GM21619 (cell line): ENCODE measurements around the gene IARS2.
"Not testable (repeated sequence)": the region's sequence is repeated elsewhere in the genome, so short reads cannot be mapped to it uniquely, and the experiment has no call there.

ENCODE experiments used
- ATAC-seq: cut with Tn5 transposase; IDR thresholded peaks from one replicate; pipeline ENCODE4 v1.9.1; 2021; ENCODE audit not compliant: unreplicated experiment

IARS2 gene

DNA sequence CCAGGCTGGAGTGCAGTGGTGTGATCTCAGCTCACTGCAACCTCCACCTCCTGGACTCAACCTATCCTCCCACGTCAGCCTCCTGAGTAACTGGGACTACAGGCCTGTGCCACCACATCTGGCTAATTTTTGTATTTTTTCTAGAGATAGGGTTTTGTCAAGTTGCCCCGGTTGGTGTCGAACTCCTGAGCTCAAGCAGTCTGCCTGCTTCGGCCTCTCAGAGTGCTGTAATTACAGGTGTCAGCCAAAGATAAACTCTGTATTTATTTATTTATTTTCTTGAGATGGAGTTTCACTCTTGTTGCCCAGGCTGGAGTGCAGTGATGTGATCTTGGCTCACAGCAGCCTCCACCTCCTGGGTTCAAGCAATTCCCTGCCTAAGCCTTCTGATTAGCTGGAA lies 18.7 kb downstream of the IARS2 start:
- ATAC-seq, result not testable (repeated sequence)

DNA sequence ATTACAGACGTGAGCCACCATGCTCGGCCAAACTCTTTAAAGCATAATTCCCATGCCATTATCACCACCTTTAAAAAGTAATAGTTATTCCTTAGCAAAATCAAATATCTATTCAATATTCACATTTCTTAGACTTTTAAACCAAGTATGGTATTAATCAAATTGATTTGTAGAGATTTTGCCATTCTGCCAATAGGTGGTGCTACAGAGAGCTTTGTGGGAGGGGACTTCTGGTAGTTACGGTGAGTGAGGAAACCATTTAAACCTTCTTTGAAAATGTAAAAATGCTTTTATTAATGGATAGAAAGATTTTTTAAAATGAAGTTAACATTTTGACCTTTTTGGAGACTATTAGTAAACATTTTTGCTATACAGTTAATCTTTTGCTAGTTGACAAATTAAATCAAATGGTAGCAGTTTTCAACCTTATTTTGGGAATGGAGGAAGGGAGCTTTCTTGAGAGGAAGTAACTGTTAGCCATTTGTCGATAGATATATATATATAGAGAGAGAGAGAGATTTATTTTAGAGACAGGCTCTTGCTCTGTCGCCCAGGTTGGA lies 19.3 kb downstream of the IARS2 start:
- ATAC-seq, result no peak

DNA sequence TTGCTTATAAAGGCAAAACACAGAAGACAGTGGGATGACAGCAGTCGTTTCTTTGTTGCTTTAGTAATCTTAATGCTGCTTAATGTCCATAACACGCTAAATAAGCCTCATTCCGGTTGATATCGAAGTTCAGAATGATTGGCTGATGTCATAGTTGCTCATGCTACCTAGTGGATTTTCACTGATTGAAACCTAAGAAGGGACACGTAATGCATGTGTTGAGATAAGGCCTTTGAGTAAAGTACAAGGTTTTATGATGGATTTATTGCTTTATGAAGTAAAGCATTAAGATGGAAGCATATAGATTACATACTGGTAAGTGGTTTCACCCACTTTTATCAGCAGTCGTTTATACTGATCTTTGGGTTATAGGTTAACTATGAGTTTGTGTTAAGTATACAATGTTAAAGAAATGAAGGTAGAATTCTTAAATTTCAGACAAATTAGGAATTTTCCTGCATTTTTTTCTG lies 25.1 kb downstream of the IARS2 start:
- no peak for ATAC-seq

DNA sequence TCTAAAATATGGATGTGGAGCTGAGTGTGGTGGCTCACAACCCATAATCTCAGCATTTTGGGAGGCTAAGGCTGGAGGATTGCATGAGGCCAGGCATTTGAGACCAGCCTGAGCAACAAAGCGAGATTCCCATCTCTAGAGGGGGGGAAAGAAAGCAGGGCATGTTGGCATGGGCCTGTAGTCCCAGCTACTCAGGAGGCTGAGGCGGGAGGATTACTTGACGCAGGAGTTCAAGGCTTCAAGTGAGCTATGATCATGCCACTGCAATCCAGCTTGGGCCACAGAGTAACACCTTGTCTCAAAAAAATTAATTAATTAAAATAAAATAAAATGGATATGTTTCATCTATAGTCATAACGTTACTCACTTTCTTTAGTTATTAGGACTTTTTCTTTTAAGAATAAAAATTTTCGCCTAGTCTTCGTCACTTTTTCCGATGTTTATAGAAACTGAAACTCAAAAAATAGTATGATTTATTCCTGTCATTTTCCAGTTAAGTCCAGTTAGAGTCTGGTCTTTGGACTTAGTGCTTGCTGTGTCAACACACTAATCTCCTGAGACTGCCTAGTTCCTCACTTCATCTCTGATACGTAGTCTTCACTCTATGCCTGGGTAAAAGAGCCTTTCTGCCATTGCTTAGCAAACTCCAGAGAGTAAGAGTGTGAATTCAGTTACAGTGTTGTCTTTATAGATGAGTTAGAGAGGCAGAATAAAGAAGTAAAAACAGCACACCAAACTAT lies 28.0 kb downstream of the IARS2 start:
- no peak for ATAC-seq

DNA sequence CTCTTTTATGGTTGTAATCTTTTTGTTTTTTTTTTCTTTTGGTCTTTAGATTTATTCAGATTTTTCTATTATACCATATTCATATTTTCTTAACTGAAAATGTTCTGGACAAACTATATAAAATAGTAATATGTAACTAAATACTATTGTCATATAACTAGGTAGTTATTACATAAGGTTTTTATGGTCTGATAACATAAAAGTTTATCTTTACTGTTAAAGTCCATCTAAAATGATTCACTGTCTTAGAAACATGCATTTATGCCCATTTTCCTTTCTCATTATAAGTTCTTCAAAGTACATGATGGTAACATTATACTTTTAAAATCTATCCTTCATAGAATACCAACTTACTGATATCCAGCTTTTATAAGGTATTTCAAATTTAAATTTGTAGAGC lies 29.1 kb downstream of the IARS2 start:
- ATAC-seq, result no peak

DNA sequence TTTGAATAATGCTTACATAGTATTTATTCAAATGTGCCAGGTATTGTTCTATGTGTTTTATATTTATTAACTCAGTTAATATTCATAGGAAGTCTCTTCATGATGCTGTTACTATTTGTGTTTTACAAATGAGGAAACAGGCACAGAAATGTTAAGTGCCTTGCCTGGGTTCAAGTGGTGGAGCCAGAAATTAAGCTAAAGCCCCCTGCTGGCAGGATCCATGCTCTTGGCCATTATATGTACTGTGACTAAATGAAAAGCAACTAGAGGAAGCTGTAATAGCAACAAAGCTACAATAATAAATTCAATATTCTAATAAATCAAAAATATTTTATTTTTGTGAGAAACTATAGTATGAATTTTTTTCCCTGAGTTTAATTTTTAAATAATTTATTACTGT lies 30.0 kb downstream of the IARS2 start:
- no peak for ATAC-seq

DNA sequence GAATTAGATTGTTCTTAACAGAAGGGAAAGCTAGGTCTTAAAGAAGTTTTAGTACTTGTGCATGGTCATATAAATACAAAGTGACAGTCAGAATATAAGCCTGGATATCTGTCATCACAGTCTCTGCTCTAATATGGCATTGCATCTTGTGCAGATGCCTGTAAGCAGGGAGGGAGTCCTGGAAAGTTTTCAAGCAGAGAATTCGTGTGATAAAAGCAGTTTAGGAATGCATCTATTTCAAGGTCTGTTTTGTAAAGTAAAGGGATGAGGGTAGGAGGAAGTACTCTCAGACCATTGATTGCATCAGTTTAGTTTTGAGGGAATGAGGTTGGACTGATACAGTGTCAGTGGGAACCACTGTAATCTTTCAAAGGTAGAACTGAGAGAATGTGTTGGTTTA lies 30.6 kb downstream of the IARS2 start:
- no peak for ATAC-seq

DNA sequence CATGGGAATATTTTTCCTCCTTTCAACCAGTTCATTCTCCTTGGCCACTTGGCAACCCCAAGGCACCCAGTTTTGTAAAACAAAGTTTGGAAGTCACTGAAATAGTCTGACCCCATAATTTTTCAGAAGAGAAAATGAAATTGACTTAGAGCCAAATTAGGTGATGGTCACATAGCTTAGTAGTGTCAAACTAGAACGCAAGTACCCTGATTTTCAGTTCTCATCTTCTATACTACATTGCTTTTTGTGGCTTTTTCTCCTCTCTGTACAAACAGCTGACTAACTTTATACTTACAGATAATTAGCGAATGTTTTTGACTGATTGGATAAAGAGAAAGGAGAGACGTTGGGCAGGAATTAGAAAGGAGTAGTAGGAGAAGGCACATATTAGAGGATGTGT lies 33.1 kb downstream of the IARS2 start:
- ATAC-seq, result no peak

DNA sequence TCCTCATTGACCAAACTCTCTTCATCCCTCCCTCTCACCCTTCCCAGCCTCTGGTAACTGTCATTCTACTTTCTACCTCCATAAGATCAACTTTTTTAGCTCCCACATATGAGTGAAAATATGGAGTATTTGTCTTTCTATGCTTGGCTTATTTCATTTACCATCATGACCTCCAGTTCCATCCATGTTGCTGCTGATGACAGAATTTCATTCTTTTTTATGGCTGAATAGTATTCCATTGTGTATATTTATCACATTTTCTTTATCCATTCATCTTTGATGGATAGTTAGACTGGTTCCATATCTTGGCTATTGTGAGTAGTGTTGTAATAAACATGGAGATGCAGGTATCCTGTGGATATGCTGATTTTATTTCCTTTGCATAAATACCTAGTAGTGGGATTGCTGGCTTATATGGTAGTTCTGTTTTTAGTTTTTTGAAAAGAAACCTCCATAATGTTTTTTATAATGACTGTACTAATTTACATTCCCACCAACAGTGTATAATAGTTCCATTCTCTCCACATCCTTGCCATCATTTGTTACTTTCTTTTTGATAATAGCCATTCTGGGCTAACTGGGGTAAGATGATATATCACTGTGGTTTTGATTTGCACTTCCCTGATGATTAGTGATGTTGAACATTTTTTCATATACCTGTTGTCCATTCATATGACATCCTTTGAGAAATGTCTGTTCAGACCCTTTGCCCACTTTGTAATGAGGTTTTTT lies 35.7 kb downstream of the IARS2 start:
- ATAC-seq, result no peak

DNA sequence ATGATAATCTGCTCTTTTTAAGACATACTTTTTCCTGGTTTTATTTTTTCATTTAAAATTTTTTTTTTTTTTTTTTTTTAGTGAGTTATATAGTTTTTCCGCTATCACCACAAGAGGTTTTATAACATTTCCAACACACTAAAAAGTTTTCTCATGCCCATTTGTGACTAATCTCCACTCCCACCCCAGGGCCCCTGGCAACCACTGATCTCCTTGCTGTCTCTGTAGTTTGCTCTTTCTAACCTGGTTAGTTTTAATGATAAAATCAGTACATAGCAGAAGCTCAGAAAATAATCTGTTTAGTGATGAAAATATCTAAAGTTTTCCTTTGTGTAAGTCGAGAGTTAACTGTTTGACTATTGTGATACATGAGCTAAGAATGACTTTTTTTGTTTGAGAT lies 41.8 kb downstream of the IARS2 start:
- no peak for ATAC-seq

DNA sequence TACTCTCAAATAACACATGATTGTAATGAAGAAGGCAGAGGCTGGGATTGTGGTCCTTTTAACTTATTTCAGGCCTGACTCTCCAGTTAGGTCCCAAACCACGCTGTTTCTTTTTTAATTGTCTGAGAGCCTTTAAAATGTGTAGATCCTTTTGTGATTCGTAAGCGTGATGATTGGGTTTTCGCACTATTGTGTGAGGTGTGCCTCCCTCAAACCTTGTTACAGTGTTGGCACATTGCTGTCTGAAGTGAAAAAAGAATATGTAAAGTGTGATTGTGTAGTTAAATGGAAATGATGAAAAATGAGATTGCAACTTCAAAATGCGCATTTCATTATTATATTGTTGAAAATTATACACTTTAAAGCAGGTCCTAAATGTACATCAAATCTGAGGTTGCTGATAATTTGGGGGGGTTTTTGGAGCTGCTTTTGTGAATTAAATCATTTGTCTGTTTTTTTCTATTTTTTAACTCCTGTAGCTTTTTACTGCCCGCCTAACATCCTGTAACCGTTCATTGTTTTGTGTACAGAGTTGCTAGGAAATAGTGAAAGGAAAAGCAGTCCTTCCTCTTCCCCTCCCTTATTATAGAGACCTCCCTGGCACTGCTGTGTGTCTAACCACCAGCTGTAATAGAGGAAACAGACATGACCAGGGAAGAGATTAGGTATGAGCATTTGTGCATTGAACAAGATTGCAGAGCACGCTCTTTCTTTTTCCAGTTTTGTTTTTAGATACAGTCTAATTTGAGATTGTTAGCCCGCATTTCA lies 43.3 kb downstream of the IARS2 start:
- ATAC-seq, result no peak

DNA sequence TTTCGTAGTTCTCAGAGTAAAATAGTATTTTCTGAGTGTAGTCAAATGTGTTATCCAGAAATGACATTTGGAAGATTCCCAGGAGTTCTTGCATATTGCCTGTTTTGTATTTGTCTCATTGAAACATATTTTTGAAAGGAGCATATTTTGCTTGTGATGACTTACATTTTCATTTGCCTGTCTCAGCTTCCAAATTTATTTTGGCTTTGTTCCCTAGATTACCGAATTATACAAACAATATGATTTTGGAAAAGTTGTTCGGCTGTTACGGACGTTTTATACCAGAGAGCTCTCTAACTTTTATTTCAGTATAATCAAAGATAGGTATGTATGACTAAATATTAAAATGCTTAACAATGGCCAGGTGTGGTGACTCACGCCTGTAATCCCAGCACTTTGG lies 46.0 kb downstream of the IARS2 start:
- ATAC-seq, result no peak

DNA sequence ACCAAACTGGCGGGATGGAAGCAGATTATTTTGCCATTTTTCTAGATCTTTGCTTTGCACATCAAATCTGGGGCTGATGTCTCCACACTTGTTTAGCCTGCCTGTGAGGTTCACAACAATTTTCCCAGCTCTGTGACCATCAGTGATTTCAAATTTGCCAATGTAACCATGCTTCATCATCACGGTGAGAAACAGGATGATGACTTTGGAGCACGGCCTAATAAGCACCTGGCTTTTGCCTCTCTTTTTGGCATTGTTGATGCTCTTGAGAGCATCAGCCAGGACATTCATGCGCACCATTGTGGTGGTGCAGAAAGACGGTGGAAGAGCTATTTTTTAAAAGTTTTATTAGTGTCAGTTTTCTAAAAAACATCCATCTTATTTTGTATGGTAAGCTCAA lies 50.1 kb downstream of the IARS2 start:
- no peak for ATAC-seq

DNA sequence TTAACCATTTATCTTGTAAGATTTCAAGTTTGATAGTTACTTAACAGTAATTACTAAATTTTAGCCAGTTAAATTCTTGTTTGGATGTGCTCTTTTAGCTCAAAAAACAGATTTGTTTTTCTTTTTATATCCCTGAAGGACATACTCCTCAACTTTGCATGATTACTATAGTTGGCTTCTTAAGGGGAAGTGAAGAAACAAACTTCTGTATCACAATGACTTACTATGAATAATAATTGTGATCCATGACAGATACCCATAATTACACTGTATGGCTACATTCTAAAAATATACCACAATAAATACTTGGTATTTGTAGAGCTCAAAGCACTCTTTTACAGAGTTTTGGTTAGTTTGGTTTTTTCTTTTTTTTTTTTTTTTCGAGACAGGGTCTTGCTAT lies 55.8 kb downstream of the IARS2 start:
- no peak for ATAC-seq

DNA sequence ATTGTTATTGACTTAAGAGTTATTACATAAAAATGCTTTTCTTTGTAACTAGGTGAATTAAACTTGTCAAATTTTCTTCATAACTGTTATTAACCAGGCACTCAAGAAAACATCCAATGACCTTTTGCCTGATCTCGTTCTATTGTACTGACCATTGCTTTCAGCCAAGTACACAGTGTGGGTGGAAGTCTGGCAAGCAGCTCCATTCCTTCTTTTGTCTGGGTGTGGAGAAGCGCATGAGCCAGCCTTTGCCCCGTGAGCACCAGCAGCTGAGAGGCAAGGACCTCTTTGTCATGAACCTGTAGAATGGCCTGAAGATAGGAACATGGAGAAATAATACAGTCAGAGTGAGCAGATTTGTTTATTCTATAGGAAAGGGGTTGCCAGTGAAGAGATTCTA lies 57.5 kb downstream of the IARS2 start:
- no peak for ATAC-seq

DNA sequence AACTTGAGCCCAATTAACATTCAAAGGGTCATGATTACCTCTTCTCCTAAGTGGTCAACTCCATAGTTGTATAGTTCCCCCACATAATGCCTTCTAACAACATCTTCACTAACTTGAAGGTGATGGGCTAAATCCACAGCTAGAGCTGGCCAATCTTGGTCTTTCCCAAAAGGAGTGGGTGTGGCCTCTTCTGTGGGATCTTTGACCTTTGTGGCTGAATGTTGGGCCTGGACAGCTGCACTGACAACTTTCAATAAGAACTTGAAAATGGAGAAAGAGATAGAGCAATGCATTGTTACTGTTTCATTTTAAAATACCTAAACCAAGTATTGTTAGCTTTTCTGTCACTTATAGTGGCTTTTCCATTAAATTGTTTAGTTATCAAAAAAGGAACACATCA lies 59.2 kb downstream of the IARS2 start:
- no peak for ATAC-seq

DNA sequence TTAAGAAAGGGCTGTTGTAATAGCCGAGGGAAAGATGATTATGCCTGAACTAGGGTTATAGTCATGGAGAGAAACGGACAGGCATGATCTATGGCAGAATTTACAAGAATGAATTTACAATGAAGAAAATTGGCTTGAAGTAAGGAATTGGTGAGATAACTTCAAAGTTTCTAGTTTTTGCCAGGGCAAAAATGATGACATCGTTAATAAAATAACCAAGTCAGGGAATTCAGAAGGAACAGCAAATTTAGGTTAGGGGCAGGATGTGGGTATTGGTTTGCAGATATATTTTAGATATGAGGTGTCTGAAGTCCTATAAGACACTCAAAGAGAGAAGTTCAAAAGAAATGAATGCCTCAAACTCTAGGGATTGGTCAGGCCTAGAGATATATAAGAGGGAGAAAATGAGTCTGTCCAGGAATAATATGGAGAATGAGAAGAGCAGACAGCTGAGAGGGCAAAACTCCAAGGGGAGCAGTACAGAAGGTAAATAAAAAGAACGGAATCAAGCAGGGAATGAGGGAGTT lies 62.8 kb downstream of the IARS2 start:
- no peak for ATAC-seq

DNA sequence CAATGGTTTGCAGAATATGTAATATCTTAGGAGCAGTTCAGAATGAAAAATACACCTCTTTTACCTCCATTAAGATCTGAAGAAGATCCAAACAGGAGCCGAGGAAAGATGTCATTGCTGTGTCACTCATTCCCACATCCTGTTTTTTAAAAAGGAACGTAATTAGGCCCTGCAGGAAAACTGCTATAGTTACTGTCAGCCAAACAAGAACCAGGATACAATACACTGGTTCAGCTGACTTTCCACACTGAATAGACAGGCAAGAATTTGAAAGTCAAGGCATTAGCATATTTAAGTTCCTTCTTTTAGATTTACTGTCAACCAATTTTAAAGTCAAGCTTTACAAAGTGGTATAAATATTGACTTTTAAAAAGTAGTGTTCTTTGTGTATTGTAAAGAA lies 63.8 kb downstream of the IARS2 start:
- ATAC-seq, result no peak

DNA sequence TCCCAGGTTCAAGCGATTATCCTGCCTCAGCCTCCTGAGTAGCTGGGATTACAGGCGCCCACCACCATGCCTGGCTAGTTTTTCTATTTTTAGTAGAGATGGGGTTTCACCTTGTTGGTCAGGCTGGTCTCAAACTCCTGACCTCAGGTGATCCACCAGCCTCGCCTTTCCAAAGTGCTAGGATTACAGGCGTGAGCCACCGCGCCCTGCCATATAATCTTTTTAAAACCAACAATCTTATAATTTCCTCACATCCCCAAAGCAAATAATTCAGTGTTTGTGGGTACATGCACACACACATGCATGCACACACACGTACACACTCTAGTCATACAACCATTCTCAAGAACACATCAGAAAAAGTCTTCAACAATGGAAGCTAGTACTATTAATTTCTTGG lies 64.6 kb downstream of the IARS2 start:
- not testable (repeated sequence) for ATAC-seq

DNA sequence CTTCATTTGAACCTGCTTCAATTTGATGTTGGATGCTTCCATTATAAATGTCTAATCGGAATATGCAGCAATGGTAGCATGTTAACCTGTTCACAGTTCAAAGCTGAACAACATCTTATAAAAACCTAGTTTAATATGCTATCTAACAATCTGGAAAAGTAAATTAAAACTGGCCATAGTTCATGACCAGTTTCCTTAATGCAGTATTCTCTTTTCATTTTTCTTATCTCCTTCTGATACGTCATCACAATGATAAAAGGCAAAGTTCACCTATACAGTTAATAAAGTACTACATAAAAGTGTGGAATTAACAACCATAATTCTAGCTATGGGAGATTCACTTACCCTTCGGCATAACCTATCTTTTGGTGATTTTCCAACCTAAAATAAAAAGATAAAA lies 65.1 kb downstream of the IARS2 start:
- no peak for ATAC-seq

DNA sequence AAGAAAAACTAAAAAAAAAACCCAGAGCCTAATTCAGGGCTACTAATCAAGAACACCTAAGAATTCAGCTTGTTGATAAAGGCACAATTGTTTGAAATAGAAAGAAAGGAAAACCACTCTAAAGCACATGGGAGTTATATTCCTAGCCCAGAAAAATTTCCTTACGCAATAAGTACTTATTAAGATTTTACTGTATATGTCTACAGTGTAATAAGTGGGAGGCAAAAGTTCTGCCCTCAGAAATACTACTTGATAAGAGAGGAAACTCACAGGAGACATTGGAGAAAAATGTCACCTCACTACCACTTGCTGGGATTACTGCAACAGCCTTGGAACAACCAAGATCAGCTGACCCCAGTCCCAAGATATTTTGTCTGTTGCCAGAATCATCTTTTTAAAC lies 66.1 kb downstream of the IARS2 start:
- no peak for ATAC-seq
